GM19452 (cell line): ENCODE data around the gene FAM222A.

Experiments used
- ATAC-seq: cut with Tn5 transposase; IDR thresholded peaks from one replicate; pipeline ENCODE4 v1.9.1; 2021; ENCODE audit not compliant: unreplicated experiment

The FAM222A gene

DNA sequence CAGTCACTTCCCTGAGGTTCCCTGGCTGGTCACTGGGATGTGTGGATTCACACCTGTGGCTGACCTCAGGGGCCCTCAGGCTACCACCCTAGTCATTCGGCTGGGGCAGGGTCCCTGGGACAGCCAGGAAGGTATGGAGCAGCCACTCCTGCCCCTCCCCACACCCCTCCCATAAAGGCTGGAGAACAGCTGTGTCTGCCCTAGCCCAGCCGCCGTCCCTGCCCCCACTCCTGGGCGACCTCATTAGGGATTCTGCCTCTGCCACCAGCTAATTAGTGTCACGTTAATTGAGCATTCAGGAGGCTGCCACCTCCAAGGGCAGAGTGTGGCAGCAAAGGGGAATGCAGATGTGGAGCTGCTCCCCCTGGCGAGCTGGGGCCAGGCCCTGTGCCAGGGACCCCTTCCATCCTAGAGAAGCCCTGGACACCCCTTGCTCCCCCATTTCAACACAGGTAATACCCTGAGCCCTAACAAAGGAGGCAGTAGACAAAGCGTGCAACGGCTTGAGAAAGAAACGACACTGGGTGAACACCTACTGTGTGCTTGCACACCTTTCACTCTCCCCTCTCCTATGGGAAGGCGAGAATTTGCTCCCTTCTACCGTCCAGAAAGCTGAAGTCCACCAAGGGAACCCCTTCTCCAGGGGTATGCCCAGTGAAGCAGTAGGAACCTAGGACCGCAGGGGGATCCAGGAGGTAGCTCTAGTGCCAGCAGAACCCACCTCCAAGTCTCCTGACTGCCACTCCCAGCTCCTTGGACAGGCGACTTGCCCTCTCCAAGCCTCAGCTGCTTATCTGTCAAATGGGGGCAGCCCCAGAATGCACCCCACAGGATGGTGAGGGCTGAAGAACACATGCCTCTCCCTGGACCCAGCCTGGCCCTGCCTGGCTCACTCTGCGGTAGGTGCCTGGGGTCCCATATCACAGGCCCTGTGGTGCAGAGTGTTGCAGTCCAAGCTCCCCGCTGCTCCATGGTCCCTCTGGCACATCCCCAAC is 45.1 kb downstream of the FAM222A start:
- ATAC-seq, result no peak

GRCh38 chr12:109759595-109759994 is 46.0 kb downstream of the FAM222A start:
- no peak for ATAC-seq

DNA sequence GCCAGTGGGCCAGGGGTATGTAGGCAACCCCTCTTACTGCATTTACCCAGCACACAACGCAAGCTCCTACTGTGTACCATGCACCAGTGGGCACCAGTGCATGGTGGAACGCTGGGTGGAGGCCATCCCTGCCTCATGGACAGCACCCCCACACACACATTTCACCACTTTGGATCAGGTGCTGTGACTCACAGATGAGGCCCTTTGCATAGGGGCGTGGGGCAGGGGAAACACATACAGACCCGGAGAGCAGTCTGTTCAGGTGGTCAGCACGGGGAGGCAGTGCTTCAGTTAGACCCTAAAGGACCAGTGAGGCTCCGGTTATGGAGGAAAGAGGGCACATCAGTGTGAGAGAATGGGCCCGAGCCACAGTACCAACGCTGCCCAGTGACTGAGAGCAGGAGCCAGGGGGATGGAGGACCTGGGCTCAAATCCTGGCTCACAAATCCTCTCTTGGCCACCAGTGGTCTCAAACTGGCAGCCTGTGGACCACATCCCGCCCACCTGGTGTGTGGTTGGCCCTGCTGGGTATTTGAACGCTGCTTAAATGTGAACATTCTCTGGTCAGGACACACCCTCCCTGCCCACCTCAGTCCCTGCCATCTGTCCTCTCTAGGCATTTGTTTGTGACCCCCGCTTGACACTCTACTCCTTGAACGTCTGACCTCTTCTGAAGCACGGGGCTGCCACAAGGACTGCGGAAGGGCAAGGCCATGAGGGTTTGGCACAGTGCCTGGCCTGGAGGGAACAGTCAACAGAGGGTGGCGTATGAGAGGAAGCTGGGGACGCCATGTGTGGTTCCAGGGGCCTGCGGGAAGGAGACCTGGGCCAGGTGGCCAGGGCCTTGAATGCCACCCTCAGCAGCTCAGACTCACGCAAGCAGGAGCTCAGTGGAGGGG is 46.7 kb downstream of the FAM222A start:
- no peak for ATAC-seq

- no peak for ATAC-seq
These were observed 47.6 kb downstream of the FAM222A start for GRCh38 chr12:109760930-109761921.

- no peak for ATAC-seq
These were observed 48.5 kb downstream of the FAM222A start for GRCh38 chr12:109762071-109762672.

- ATAC-seq, result no peak
These were observed 49.1 kb downstream of the FAM222A start for GRCh38 chr12:109762673-109763191.

DNA sequence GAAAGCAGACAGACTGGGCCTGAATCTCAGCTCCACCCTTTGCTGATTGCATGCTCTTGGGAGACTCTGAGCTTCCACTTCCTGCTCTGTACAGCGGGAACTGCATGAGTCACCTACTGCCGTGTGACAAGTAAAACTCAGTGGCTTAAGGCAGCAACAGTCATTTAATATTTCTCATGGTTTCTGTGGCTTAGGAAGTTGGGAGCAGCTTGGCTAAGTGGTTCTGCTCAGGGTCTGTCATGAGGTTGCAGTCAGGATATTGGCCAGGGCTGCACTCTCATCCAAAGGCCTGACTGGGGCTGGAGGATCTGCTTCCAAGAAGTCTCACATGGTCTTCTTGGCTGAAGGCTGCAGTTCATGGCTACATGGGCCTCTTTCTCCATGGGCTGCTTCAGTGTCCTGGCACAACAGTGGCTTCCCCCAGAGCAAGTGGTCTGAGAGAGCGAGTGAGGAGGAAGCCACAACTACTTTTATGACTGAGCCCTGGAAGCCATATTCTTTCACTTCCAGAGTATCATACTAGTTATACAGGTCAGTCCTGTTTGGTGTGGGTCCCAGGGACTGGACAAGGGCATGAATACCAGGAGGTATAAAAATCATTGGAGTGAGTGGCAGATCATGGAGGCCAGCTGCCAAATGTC is 49.7 kb downstream of the FAM222A start:
- no peak for ATAC-seq

GRCh38 chr12:109764123-109764522 is 50.5 kb downstream of the FAM222A start:
- no peak for ATAC-seq

DNA sequence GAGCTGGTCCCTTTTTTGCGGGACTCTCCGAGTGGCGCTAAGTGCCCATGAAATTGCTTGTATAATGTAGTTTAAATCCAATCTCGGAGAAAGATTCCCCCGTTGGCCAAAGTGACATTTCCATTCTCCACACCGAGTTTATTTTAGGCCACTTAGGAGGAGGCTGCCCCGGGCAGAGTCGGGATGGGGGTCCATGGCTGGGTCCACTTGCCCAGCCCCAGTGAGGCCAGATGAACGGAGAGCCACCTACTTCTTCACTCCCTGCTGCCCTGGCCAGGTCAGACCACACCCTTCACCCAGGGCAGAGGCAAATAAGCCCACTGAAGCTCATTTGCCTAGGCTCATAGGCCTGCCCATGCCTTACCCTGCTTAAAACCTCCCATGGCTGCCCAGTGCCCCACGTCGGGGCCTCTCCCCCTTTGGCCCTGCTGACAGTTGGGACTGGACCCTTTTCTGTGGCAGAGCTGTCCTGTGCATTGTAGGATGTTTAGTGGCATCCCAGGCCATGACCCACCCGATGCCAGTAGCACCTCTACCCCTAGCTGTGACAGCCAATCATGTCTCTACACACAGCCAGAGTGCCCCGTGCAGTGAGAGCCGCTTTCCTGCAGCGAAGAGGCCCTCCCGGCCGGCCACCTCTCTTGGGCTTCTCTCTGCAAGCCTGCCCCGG is 51.3 kb downstream of the FAM222A start:
- ATAC-seq, result no peak

GRCh38 chr12:109765446-109765810 is 51.8 kb downstream of the FAM222A start:
- no peak for ATAC-seq

DNA sequence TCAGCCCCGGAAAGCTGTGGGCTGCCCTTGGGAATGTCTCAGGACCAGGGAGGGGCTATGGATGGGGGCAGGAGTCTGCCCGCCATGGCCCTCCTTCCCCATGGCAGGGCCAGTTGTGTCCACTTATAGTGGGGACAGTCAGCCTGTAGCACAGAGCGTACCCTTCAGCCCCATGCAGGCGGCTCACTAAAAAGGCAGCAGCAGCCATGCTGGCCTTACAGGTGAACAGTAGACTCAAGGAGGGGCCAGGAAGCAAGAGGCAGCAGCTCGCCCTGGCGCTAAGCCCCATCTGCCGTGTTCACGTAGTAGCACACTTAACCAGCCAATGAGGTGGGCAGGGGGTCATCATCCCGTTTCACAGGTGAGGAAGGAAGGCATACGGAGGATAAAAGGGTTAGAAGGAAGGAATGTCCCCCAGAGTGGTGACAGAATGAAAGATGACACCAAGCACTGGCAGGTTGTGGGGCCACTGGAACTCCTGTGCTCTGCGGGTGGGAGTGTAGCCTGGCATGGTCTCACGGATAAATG is 52.7 kb downstream of the FAM222A start:
- no peak for ATAC-seq

DNA sequence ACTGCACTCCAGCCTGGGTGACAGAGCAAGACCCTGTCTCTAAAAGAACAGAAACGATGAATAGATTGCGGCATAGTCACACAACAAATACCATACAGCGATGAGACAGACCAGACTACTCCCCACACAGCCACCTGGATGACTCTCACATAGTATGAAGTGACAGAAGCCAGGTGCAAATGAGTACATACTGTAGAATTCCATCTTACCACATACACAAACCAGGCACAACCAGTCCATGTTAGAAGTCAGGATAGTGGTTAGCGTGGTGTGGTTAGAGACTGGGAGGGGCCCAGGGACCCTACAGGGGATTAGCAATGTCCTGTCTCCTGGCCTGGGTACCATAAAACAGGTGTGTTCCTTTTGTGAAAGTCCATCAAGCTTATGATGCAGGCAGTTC is 53.8 kb downstream of the FAM222A start:
- no peak for ATAC-seq

- no peak for ATAC-seq
These were observed 54.6 kb downstream of the FAM222A start for GRCh38 chr12:109767991-109768900.

- ATAC-seq, result no peak
These were observed 55.5 kb downstream of the FAM222A start for GRCh38 chr12:109768901-109769670.

DNA sequence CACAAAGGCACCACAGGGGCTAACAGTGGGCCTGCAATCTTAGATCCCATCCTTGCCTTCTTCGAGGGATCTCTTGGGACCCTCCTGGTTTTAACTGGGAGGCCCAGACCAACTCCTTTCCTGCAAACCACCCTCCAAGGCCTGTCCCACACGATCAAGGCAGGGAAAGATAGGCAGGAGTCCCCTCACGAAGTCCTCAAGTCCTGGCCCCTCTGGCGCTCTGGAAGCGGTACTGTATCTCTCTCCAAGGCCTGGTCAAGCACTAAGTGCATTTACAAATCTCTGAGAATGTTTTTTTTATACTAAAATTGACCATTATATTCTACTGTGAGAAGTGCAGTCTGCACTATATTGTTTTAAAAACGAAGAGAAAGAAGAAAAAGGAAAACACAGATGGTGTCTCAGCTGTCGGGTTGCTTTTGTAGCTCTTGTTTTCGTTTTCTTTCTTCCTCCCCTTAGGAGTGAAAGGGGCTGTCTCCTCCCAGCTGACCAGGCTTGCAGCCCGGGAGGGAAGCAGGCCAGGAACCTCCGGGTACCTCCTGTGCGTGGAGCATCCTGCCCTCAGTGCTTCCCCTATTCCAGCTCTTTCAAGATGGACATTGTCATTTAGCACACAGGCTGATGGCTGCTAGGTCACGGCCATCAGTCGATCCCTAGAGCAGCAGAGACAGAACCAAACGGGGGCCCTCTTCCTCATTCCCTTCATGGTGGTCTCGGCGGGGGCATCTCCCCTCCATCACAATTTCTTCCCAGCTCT is 56.7 kb downstream of the FAM222A start:
- ATAC-seq, result no peak
